HG03108 (cell line): ENCODE measurements around the gene ZNF346.
A peak's percentile ranks its signal among the peaks of the same experiment; 100 is the strongest.
"Not testable (repeated sequence)": the region's sequence is repeated elsewhere in the genome, so short reads cannot be mapped to it uniquely, and the experiment has no call there.

Source experiments
- ATAC-seq: cut with Tn5 transposase; IDR thresholded peaks from one replicate; pipeline ENCODE4 v1.9.1; 2021; ENCODE audit warnings: moderate library complexity; ENCODE audit not compliant: unreplicated experiment

The ZNF346 gene, protein sequence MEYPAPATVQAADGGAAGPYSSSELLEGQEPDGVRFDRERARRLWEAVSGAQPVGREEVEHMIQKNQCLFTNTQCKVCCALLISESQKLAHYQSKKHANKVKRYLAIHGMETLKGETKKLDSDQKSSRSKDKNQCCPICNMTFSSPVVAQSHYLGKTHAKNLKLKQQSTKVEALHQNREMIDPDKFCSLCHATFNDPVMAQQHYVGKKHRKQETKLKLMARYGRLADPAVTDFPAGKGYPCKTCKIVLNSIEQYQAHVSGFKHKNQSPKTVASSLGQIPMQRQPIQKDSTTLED

GRCh38 chr5:177022386-177023302 is at the start of gene ZNF346:
TSS of gene ZNF346 (plus strand) at chr5:177022696. CDS start at chr5:177022739, 43 bp downstream.
- ATAC-seq = peak; percentile 87

GRCh38 chr5:176979669-176980068 is 42.8 kb upstream of the ZNF346 start:
- no peak for ATAC-seq

DNA sequence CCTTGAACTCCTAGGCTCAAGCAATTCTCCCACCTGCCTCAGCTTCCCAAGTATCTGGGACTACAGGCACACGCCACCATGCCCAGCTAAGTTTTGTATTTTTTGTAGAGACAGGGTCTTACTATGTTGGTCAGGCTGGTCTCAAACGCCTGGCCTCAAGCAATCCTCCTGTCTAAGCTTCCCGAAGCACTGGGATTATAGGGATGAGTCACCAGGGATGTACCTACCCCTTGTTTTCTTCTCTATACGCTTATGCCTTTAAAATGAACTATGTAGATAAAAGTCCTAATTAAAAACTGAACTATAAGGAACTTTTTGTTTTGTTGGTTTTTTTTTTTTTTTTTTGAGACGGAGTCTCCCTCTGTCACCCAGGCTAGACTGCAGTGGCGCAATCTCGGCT is 41.7 kb upstream of the ZNF346 start:
- no peak for ATAC-seq

- ATAC-seq = not testable (repeated sequence)
Measured at GRCh38 chr5:176983112-176983511, 39.4 kb upstream of the ZNF346 start.

- not testable (repeated sequence) for ATAC-seq
Measured at GRCh38 chr5:176983593-176983992, 38.9 kb upstream of the ZNF346 start.

DNA sequence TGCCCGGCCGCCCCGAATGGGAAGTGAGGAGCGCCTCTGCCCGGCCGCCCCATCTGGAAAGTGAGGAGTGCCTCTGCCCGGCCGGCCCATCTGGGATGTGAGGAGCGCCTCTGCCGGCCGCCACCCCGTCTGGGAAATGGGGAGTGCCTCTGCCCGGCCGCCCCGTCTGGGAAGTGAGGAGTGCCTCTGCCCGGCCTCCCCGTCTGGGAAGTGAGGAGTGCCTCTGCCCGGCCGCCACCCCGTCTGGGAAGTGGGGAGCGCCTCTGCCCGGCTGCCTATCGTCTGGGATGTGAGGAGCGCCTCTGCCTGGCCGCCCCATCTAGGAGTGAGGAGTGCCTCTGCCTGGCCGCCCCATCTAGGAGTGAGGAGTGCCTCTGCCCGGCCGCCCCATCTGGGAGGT is 38.3 kb upstream of the ZNF346 start:
- ATAC-seq = not testable (repeated sequence)

DNA sequence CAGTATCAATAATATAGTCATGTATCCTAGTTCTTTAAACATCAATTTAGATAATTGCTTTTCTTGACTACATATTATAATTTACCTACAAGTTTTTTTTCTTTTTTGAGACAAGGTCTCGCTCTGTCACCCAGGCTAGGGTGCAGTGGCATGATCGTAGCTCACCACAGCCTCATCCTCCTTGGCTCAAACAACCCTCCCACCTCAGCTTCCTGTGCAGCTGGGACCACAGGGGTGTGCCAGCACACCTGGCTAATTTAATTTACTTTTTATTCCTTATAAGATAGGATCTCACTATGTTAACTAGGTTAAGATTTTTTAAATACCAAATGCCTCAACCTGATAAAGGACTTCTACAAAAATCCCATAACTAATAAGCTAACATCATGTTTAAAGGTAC is 37.0 kb upstream of the ZNF346 start:
- ATAC-seq = peak; percentile 83

DNA sequence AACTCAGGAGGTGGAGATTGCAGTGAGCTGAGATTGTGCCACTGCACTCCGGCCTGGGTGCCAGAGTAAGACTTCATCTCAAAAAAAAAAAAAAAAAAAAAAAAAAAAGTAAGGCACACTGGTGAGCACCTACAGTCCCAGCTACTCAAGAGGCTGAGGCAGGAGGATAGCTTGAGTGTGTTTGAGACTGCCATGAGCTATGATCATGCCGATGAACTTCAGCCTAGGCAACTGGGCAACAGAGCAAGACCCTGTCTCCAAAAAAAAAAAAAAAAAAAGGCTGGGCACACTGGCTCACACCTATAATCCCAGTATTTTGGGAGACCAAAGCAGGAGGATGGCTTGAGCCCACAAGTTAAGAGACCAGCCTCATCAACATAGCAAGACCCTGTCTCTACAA is 36.2 kb upstream of the ZNF346 start:
- ATAC-seq = no peak

DNA sequence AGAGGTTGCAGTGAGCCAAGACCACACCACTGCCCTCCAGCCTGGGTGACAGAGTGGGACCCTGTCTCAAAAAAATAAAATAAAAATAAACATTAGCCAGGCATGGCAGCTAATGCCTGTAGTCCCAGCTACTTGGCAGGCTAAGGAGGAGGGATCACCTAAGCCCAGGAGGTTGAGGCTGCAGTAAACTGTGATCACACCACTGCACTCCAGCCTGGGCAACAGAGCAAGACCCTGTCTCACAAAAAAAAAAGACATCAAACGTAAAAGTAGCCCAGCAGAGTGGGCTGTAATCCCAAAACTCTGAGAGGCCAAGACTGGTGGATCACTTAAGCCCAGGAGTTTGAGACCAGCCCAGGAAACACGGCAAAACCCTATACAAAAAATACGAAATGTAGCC is 34.9 kb upstream of the ZNF346 start:
- ATAC-seq = no peak

DNA sequence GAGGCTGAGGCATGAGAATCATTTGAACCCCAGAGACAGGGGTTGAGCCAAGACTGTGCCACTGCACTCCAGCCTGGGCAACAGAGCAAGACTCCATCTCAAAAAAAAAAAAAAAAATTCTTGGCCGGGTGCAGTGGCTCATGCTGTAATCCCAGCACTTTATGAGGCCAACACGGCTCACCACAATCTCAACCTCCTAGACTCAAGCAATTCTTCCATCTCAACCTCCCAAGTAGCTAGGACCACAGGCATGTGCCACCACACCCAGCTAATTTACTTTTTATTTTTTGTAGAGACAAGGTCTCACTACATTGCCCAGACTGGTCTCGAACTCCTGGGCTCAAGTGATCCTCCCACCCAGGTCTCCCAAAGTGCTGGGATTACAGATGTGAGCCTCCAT is 29.4 kb upstream of the ZNF346 start:
- not testable (repeated sequence) for ATAC-seq

DNA sequence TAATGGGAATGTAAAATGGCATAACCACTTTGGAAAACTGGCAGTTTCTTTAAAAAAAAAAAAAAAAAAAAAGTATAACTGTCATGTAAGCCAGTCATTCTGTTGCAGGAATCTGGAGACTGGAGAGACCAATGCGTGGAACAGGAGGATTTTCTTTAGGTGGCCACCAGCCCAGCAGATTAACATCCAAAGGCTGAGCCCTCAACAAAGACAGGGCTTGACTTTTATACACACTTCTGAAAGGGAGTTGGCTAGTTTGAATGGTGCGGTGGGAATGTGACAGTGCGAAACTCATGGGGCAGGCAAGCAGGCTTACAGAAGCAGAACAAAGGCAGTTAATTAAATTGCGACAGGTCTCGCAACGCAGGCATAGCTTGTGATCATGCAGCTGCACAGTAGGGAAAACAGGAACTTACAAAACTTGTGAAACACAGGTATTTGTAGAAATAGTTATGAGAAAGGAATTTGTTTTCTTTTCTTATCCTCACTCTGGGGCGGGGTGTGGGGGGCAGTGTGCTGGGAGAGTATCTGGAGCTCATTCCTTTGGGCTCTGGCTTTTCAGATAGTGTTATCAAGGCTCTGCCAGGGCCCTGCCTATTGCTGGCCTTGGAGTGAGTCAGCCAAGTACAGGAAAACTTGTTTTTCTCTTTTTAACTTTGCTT is 27.9 kb upstream of the ZNF346 start:
- no peak for ATAC-seq

- ATAC-seq = no peak
Measured at GRCh38 chr5:176995122-176995490, 27.4 kb upstream of the ZNF346 start.

GRCh38 chr5:176995896-176996767 is 26.4 kb upstream of the ZNF346 start:
- peak; percentile 54 for ATAC-seq

- no peak for ATAC-seq
Measured at GRCh38 chr5:176996780-176997179, 25.7 kb upstream of the ZNF346 start.

DNA sequence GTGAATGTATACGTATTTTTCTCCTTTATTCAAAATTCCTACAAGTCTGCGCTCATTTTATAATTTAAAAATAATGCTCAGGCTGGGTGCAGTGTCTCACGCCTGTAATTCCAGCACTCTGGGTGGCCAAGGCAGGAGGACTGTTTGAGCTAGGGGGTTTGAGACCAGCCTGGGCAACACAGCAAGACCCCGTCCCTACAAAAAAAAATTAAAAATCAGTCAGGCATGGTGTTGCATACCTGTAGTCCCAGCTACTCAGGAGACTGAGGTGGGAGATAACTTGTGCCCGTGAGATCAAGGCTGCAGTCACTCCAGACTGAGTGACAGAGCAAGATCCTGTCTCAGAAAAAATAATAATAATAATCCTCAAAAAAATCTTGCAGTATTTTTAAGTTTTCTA is 23.7 kb upstream of the ZNF346 start:
- no peak for ATAC-seq

DNA sequence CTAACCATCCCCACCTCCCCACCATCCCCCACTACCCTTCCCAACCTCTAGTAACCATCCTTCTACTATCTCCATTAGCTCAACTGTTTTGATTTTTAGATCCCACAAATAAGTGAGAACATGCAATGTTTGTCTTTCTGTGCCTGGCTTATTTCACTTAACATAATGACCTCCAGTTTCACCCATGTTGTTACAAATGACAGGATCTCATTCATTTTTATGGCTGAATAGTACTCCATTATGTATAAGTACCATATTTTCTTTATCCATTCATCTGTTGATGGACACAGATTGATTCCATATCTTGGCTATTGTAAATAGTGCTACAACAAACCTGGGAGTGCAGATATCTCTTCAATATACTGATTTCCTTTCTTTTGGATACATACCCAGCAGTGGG is 23.0 kb upstream of the ZNF346 start:
- not testable (repeated sequence) for ATAC-seq

DNA sequence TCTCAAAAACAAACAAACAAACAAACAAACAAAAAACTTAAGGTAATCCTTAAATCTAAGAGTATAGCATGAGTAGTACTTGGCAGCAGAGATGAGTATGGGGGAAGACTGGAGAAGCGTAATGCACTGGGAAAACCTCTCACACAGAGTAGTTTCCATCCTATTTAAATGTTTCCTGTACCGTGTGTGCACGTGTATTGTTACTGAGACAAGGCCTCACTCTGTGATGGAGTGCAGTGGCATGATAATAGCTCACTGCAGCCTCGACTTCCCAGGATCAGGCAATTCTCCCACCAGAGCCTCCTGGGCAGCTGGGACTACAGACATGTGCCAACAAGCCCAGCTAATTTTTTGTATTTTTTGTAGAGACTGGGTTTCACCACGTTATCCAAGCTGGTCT is 18.8 kb upstream of the ZNF346 start:
- ATAC-seq = no peak

GRCh38 chr5:177004961-177005360 is 17.5 kb upstream of the ZNF346 start:
- ATAC-seq = no peak

DNA sequence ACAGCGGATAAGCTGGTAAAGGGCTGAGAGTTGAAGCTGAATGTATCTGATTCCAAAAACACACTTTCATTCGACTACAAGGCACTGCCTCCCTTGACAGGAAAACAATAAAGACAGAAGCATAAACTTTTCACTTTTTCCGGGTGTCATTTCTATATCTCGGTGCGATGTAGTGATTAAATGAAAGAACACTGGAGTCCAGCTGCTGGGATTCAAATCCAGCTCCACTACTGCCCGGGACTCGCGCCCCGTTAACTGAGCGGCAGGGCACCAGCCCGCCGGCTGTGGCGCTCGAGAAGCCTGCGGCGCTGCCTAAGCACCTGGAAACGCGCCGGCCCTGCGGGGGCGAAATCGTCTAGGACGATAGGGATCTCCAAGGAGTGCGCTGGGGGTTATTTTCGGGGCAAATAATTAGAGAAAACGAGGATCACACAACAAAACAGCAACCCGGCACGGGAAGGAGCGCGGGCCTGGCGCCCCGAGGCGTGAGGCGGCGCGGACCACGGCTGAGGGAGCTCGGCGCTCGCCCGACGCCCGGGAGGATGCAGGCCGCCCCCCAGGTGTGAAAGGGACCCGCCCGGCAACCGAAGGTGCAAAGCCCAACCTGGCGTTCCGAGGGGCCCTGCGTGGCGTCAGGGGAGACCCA is 16.8 kb upstream of the ZNF346 start:
- ATAC-seq = peak; percentile 64
